CD4-positive, alpha-beta T cell treated with Interleukin-21 for 1 hour (primary cell): Measurements from ENCODE around the gene ITGB2.
"Not testable (repeated sequence)": the region's sequence is repeated elsewhere in the genome, so short reads cannot be mapped to it uniquely, and the experiment has no call there.

Experiments used
- DNase-seq: peaks from one replicate; pipeline ENCODE4 v3.0.0-alpha.2; 2020

The ITGB2 gene

GRCh38 chr21:44940116-44940631, 19.5 kb upstream of the ITGB2 start:
- DNase-seq: no peak

DNA sequence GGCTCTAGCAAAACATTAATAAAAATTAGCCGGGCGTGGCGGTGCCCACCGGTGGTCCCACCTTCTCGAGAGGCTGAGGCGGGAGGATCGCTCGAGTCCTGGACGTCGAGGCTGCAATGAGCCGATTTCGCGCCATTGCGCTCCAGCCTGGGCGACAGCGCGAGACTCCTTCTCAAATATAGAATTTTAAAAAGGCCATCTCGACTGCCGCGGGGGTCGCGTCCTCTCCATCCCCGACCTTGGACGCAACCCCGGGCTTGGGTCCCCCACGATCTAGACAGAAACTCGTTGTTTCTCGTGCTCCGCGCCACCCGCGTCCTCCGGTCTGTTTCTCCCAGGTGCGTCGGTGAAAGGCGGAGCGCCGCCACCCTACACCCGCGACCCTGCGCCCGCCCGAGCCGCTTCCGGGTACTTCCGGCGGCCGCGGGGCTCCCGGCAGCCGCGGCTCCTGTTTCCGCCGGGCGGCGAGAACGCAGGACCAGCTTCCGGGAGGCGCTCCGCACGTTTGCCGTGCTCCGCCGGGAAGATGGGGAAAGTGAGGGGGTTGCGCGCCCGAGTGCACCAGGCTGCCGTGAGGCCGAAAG, 18.9 kb upstream of the ITGB2 start, which contains the start of gene SLX9:
Gene SLX9, plus strand, starts transcription at position 498 of the 584 bp plus-strand sequence. Its CDS starts 29 bp downstream, at position 527.
- peak; percentile 81 for DNase-seq

- no peak for DNase-seq
These were observed 18.3 kb upstream of the ITGB2 start for GRCh38 chr21:44938772-44939531.

DNA sequence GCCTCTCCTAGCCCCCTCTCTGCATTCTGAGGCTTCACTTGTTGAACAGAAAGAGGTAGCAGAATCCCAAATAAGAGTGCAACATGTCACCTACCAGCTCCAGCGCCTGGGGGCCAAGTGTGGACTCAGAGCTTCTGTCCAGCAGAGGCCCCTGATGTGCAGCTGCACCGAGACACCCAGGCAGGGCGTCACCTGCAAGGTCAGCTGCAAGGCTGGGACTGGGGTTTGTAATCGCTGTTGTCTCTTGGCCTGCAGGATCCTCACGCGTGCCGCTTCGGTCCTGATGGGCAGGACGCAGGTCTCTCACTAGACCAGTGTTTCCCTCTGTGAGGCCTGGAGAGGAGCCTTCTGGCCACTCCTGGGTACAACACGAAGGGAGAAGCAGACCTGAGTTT, 14.8 kb upstream of the ITGB2 start:
- DNase-seq: no peak

GRCh38 chr21:44934797-44935532, 14.3 kb upstream of the ITGB2 start:
- no peak for DNase-seq

GRCh38 chr21:44934276-44934675, 13.6 kb upstream of the ITGB2 start:
- no peak for DNase-seq

DNA sequence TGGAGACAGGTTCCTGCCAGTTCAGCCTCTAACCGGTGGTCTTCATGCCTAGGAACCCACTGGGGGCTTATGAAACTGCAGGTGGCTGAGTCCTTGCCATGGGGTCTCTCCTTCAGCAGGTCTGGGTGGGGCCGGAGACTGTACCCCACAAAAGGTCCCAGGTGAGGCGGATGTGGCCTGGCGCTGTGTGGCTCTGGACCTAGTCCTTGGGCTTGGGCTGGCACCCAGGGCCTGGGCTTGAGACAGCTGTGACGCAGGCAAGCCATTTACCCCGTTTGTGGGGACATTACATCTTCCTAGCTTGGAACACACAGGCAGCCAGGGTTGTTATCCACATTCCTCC, 13.2 kb upstream of the ITGB2 start:
- DNase-seq: no peak

GRCh38 chr21:44933199-44933917, 12.7 kb upstream of the ITGB2 start:
- no peak for DNase-seq

DNA sequence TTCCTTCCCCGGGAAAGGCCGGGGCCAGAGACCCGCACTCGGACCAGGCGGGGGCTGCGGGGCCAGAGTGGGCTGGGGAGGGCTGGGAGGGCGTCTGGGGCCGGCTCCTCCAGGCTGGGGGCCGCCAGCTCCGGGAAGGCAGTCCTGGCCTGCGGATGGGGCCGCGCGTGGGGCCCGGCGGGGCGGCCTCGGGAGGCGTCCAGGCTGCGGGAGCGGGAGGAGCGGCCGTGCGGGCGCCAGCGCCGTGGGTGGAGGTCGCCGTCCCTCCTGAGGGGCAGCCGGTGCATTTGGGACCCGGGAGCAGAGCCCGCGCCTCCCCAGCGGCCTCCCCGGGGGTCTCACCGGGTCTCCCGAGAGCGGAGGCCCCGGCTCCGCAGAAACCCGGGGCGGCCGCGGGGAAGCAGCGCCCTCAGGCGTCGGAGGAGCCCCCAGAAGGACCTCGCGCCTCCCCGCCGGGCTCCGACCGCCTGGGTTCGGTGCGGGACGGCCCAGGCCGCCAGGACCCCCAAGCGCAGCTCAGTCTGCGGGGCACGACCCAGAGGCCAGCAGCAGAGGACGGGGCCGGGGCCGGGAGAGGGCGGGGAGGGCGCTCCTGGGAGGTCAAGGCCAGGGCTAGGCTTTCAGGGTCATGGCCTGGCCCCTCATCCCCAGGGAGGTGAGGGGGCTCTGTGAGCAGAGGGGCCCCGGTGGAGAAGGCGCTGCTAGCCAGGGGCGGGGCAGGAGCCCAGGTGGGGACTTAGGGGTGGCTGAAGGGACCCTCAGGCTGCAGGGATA, 11.9 kb upstream of the ITGB2 start:
- peak; percentile 71 for DNase-seq

DNA sequence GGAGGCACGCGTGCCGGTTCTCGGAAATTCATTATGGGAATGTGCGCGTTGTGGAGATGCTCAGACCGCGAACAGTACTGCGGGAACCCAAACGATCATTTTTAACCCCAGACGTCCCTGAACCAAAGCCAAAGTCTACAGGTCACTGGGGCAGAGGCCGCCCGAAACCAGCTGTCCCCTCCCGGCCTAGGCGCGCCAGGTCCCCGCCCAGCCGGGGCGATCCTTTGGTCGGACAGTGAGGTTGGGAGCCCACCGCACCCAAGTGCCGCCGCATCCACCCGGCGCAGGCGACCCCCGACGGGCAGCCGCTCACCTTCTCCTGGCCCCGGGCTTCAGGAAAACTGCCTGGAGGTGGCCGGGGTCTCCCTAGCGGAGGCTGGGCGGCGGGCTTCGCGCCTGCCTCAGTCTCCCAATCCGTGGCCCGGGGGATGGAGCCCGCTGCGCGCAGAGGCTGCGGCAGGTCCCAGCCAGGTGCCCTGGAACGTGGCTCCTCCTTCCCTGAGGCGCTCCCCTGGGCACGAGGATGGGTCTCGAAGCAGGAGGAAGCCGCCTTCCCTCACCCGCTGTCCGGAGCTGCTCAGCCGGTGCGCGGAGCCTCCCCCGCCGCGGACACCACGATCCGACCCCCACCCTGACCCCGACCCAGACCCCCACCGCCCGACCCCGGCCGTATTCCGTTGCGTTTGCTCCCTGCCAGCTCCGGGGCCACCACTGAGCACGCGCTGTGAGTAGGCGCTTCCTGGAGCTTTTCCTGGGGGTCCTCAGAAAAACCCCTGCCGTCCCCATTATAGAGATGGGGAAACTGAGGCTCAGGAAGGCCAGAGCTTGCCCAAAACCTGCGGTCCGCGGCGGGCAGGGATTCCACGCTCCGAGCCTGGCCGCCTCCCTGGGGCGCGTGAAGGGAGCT, 11.1 kb upstream of the ITGB2 start:
- DNase-seq: no peak

DNA sequence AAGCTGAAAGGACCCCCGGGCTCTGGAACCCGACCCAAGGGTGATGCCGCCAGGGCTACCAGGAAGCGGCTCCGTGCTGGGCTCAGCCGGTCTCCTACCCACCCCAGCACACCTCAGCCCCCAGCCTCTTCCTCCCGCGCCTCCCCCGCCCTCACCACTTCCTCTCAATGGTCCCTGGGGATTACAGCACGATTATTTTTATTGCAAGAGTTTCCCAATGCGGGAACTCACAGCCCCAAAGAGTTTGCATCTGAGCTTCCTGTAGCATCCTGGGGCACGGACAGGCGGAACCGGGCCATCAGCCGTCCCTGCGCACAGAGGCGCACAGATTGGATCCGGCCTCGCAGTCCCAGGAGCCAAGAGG, 10.4 kb upstream of the ITGB2 start:
- DNase-seq: peak; percentile 42

DNA sequence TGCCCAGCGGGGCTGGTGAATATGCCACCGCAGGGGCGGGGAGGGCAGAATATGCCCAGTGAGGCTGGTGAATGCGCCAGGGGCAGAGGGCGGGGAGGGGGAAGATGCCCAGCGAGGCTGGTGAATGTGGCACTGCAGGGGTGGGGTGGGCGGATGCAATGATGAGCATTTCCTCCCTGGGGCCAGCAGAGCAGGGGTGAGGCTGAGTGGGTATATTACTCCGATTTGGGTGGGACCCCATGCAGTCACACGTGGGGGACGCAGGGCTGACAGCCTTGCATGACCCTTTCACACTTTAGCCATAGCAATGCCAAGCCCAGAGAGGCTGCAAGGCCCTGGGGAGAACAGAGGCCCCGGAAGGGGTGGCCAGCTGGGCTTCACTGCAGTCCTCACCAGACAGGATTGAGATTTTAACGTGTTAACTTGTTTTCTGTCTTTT, 9.9 kb upstream of the ITGB2 start:
- DNase-seq: peak; percentile 83

GRCh38 chr21:44929799-44930542, 9.3 kb upstream of the ITGB2 start:
- DNase-seq: no peak

DNA sequence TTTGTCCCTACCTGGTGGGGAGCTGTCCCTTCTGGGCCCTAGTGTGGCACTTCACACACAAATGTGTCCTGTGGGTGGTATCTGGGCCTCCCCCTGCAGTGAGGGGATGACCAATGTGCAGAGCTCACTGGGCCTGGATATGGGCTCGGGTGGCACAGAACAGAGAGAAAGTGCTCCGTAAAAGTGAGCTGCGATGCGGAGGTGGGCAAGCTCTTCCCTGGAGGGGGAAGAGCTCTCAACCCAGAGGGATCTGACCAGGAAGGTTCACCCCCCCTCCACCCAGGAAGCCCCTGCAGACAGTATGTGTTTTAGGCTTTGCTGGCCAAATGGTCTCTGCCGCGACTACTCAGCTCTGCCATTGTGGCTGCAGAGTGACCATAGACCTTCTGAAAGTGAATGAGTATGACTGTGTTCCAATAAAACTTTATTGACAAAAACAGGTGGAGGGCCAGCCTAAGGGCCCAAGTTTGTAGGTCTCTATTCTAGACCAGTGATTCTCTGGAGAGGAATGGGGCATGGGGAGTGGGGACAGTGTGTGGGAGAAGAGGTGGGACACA, 8.6 kb upstream of the ITGB2 start:
- no peak for DNase-seq

DNA sequence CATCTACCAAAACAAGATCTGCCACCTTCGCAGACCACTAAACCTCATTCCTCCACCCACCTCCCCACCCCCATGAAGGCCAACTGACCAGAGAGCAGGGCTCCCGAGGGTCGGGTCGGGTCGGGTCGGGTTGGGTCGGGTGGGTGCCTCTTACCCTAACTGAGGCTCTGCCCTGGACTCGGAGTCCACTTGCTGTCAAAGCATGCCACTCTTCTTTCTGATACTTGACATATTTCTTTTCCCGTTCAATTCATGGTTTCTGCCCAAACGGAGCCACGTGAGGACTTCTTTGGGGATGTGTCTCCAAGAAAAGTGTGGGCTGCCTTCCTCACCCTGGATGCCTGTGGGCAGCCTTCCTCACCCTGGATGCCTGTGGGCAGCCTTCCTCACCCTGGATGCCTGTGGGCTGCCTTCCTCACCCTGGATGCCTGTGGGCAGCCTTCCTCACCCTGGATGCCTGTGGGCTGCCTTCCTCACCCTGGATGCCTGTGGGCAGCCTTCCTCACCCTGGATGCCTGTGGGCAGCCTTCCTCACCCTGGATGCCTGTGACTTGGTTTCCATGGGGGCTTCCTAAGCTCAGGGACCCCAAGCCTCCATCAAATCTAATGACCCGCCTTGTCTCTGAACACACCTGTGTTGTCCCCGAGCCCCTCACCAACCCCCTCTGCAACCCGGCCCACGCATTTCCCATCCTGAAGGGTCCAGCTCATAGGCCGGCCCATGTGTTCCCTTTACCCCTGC, 8.0 kb upstream of the ITGB2 start:
- DNase-seq: not testable (repeated sequence)

DNA sequence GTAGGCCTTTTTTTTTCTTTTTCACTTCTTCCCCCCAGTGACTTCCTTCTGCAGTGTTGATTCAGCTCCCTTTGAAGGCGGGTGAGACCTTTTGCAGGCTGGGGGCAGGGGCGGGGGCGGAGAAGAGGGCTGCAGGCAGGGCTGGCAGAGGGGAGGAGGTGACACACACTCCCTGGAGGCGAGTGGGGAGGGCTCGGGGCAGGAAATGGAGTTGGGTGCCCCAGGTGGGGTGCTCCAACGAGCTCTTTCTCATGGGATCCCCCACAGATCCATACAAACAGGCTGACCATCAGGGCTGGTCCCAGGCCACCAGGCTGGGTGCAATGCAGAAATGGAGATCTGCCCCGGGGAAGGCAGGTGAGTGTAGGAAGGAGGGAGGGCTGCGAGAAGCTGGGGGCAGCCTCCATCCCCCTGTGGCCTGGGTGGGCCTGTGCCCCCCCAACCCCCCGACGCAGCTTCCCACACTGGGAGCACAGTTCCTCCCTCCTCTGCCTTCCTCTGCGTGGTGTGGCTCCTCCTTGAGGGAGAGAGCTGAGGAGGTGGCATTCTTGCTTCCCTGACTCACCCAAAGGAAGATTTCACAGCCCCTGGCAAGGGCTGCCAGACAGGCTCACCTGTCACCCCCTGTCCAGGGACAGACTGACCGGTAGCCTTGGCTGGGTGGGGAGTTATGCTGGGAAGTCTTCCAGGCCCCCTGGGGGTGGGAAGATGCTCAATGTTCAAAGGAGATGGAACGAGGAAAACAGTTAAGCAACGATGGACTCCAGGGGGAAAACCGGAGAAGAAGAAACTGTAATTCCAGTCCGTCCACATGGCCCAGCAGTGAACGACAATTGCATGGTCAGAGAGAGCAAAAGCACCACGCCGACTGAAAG, 7.1 kb upstream of the ITGB2 start:
- DNase-seq: peak; percentile 87

GRCh38 chr21:44927259-44927586, 6.5 kb upstream of the ITGB2 start:
- no peak for DNase-seq

GRCh38 chr21:44926331-44927101, 5.8 kb upstream of the ITGB2 start:
- DNase-seq: peak; percentile 59
